Measurements from ENCODE around the gene ZBTB16. TPM values are rescaled to one million over a fixed set of nuclear protein-coding genes. Genes with fewer than 3 reads are reported as not detected.

Gene ZBTB16
- total and polyA plus RNA-seq, 2 experiments from 2014 or later = 0.29 to 1.4 TPM

DNA sequence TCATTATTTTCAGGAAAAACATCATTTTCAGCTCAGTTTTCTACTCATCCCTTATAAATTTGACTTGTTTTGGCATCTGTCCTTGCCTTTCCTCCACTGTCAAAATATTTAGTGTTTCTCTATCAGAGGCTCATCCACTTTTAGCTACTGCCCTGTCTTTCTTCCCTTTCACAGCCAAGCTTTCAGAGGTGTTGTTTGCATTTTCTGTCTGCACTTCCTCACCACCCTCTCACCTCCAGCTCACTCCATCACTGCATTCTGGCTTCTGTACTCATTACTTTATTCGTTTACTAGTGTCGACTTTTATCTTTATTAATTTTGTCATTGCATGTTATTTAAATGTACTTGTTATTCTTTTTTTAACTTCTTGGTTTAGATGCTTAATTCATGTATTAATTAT is 210.0 kb downstream of the ZBTB16 start:
- no peaks in the 10 kb centered on the region for H3K79me2 ChIP-seq (replicated peaks; ENCODE audit: insufficient read depth)
- TF ChIP-seq ZNF114 (CRISPR knock-in tag; IDR thresholded peaks at IDR 0.05) (no peak), ZNF331 (CRISPR knock-in tag; IDR thresholded peaks at IDR 0.05; ENCODE audit: low read depth) (no peak), EZH2phosphoT487 (IDR thresholded peaks at IDR 0.05; ENCODE audit: unreplicated experiment) (no peak), STAT1 (IDR thresholded peaks at IDR 0.05; ENCODE audit: unreplicated experiment) (no peak), JUNB (IDR thresholded peaks at IDR 0.05; ENCODE audit: unreplicated experiment) (no peak), NANOG (IDR thresholded peaks at IDR 0.05; ENCODE audit: borderline replicate concordance) (no peak), EZH2 (IDR thresholded peaks at IDR 0.05; ENCODE audit: low read depth, unreplicated experiment) (no peak), ETS1 (IDR thresholded peaks at IDR 0.05) (no peak), CREB1 (CRISPR knock-in tag; IDR thresholded peaks at IDR 0.05; ENCODE audit: low read depth) (no peak)
- TF ChIP-seq, protein P1, sequence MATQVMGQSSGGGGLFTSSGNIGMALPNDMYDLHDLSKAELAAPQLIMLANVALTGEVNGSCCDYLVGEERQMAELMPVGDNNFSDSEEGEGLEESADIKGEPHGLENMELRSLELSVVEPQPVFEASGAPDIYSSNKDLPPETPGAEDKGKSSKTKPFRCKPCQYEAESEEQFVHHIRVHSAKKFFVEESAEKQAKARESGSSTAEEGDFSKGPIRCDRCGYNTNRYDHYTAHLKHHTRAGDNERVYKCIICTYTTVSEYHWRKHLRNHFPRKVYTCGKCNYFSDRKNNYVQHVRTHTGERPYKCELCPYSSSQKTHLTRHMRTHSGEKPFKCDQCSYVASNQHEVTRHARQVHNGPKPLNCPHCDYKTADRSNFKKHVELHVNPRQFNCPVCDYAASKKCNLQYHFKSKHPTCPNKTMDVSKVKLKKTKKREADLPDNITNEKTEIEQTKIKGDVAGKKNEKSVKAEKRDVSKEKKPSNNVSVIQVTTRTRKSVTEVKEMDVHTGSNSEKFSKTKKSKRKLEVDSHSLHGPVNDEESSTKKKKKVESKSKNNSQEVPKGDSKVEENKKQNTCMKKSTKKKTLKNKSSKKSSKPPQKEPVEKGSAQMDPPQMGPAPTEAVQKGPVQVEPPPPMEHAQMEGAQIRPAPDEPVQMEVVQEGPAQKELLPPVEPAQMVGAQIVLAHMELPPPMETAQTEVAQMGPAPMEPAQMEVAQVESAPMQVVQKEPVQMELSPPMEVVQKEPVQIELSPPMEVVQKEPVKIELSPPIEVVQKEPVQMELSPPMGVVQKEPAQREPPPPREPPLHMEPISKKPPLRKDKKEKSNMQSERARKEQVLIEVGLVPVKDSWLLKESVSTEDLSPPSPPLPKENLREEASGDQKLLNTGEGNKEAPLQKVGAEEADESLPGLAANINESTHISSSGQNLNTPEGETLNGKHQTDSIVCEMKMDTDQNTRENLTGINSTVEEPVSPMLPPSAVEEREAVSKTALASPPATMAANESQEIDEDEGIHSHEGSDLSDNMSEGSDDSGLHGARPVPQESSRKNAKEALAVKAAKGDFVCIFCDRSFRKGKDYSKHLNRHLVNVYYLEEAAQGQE (IDR thresholded peaks at IDR 0.05; ENCODE audit: unreplicated experiment) = no peak
- TF ChIP-seq, protein P2, sequence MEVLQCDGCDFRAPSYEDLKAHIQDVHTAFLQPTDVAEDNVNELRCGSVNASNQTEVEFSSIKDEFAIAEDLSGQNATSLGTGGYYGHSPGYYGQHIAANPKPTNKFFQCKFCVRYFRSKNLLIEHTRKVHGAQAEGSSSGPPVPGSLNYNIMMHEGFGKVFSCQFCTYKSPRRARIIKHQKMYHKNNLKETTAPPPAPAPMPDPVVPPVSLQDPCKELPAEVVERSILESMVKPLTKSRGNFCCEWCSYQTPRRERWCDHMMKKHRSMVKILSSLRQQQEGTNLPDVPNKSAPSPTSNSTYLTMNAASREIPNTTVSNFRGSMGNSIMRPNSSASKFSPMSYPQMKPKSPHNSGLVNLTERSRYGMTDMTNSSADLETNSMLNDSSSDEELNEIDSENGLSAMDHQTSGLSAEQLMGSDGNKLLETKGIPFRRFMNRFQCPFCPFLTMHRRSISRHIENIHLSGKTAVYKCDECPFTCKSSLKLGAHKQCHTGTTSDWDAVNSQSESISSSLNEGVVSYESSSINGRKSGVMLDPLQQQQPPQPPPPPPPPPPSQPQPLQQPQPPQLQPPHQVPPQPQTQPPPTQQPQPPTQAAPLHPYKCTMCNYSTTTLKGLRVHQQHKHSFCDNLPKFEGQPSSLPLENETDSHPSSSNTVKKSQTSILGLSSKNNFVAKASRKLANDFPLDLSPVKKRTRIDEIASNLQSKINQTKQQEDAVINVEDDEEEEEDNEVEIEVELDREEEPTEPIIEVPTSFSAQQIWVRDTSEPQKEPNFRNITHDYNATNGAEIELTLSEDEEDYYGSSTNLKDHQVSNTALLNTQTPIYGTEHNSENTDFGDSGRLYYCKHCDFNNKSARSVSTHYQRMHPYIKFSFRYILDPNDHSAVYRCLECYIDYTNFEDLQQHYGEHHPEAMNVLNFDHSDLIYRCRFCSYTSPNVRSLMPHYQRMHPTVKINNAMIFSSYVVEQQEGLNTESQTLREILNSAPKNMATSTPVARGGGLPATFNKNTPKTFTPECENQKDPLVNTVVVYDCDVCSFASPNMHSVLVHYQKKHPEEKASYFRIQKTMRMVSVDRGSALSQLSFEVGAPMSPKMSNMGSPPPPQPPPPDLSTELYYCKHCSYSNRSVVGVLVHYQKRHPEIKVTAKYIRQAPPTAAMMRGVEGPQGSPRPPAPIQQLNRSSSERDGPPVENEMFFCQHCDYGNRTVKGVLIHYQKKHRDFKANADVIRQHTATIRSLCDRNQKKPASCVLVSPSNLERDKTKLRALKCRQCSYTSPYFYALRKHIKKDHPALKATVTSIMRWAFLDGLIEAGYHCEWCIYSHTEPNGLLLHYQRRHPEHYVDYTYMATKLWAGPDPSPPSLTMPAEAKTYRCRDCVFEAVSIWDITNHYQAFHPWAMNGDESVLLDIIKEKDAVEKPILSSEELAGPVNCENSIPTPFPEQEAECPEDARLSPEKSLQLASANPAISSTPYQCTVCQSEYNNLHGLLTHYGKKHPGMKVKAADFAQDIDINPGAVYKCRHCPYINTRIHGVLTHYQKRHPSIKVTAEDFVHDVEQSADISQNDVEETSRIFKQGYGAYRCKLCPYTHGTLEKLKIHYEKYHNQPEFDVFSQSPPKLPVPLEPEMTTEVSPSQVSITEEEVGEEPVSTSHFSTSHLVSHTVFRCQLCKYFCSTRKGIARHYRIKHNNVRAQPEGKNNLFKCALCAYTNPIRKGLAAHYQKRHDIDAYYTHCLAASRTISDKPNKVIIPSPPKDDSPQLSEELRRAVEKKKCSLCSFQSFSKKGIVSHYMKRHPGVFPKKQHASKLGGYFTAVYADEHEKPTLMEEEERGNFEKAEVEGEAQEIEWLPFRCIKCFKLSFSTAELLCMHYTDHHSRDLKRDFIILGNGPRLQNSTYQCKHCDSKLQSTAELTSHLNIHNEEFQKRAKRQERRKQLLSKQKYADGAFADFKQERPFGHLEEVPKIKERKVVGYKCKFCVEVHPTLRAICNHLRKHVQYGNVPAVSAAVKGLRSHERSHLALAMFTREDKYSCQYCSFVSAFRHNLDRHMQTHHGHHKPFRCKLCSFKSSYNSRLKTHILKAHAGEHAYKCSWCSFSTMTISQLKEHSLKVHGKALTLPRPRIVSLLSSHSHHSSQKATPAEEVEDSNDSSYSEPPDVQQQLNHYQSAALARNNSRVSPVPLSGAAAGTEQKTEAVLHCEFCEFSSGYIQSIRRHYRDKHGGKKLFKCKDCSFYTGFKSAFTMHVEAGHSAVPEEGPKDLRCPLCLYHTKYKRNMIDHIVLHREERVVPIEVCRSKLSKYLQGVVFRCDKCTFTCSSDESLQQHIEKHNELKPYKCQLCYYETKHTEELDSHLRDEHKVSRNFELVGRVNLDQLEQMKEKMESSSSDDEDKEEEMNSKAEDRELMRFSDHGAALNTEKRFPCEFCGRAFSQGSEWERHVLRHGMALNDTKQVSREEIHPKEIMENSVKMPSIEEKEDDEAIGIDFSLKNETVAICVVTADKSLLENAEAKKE (CRISPR knock-in tag; IDR thresholded peaks at IDR 0.05) = no peak
- TF ChIP-seq, protein P3, sequence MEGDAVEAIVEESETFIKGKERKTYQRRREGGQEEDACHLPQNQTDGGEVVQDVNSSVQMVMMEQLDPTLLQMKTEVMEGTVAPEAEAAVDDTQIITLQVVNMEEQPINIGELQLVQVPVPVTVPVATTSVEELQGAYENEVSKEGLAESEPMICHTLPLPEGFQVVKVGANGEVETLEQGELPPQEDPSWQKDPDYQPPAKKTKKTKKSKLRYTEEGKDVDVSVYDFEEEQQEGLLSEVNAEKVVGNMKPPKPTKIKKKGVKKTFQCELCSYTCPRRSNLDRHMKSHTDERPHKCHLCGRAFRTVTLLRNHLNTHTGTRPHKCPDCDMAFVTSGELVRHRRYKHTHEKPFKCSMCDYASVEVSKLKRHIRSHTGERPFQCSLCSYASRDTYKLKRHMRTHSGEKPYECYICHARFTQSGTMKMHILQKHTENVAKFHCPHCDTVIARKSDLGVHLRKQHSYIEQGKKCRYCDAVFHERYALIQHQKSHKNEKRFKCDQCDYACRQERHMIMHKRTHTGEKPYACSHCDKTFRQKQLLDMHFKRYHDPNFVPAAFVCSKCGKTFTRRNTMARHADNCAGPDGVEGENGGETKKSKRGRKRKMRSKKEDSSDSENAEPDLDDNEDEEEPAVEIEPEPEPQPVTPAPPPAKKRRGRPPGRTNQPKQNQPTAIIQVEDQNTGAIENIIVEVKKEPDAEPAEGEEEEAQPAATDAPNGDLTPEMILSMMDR (conservative IDR thresholded peaks at IDR 0.05; ENCODE audit: low read depth in 2 of 2) = no peak
- H3K36me3 Mint-ChIP-seq (ENCODE audit: low read depth) = no peaks in the 10 kb centered on the region

More for the DNA sequence above, 210.0 kb downstream of the ZBTB16 start:
- Histone ChIP-seq H3K9me2 (ENCODE audit: insufficient read depth) (peaks cover 4% of the 10 kb centered on the region; the same call in 1 of the 2 replicates), H3K27ac (ENCODE audit: low read depth) (no peak overlapping the region), H3K4me1 (ENCODE audit: insufficient read depth) (peaks cover 5% of the 10 kb centered on the region), H3F3A (replicated peaks; ENCODE audit: low read depth) (no peaks in the 10 kb centered on the region), H3K36me3 (ENCODE audit: insufficient read depth) (no peaks in the 10 kb centered on the region), H2AFZ (no peak overlapping the region), H3K27me3 (ENCODE audit: insufficient read depth) (no peaks in the 10 kb centered on the region), H4K20me1 (replicated peaks; ENCODE audit: insufficient read depth) (no peaks in the 10 kb centered on the region), H3K4me2 (no peak overlapping the region), H3K4me3 (no peak overlapping the region)
- no peak overlapping the region for H3K4me3 Mint-ChIP-seq
- no peak overlapping the region for H3K27ac Mint-ChIP-seq
- no peaks in the 10 kb centered on the region for H3K9me3 Mint-ChIP-seq
- H3K27me3 Mint-ChIP-seq (ENCODE audit: insufficient read depth, low read depth, poor library complexity) = no peaks in the 10 kb centered on the region
- no peaks in the 10 kb centered on the region; the same call in 2 of the 3 replicates for H3K4me1 Mint-ChIP-seq
- DNase-seq (ENCODE audit: low spot score) (no peak), ATAC-seq (no peak)

Measured in GM23338 (cell line).